BE2C (cell line): Measurements from ENCODE around the gene SLC2A6.

ENCODE experiments used
- DNase-seq: peaks from one replicate; pipeline ENCODE4 v3.0.0-alpha.2; 2020
- H3K27me3 ChIP-seq: fragments of 250-450 bp; sonication (Bioruptor Pico); 2 replicates; pipeline ENCODE4 v1.5.1; 2020; ENCODE audit warnings: mild to moderate bottlenecking
- H3K36me3 ChIP-seq: fragments of 250-450 bp; sonication (Bioruptor Pico); 2 replicates; pipeline ENCODE4 v1.5.1; 2020; ENCODE audit warnings: mild to moderate bottlenecking
- H3K4me1 ChIP-seq: fragments of 250-450 bp; sonication (Bioruptor Pico); 2 replicates; pipeline ENCODE4 v1.5.1; 2020
- H3K4me3 ChIP-seq: 2 replicates; pipeline ENCODE4 v1.5.1; 2011; ENCODE audit warnings: low read depth, low read length
- H3K9me3 ChIP-seq: fragments of 250-450 bp; sonication (Bioruptor Pico); 2 replicates; pipeline ENCODE4 v1.5.1; 2020
- CTCF ChIP-seq: IDR thresholded peaks from 2 replicates; pipeline ENCODE4 v1.5.1; 2012; ENCODE audit warnings: mild to moderate bottlenecking, low read depth, low read length

The SLC2A6 gene

DNA sequence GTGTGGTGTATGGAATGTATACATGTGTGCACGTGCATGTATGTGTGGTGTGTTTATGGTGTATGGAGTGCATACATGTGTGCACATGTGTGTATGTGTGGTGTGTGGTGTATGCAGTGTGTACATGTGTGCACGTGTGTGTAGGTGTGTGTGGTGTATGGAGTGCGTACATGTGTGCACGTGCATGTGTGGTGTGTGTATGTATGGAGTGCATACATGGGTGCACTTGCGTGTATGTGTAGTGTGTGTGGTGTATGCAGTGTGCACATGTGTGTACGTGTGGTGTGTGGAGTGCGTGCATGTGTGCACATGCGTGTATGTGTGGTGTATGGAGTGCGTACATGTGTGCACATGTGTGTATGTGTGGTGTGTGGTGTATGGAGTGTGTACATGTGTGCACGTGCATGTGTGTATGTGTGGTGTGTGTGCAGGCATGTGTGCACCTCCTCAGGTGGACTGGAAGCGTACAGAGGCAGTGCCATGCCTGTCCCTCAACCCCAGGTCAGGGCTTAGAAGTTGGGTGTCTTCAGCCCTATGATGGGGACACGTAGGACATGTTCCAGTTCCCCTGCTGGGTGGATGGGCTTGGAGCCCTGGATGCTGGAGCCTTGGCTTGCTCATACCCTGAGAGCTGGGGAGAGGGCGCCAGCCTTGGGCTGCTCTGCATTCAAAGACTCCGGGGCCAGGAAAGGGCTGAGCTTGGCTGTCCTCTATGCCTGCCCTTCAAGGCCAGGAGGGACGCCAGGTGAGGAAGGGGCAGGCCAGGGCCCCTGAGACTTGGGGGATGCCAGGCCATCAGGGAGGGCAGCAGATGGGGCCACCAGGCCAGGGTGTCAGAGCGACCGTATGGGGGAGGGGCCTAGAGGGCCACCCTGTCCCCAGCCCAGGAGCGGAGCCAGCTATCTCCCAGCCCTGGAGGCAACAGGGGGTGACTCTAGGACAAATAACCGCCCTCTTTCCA lies 33.6 kb upstream of the SLC2A6 start:
- H3K9me3 ChIP-seq = no peaks in the 10 kb centered on the region
- no peaks in the 10 kb centered on the region for H3K36me3 ChIP-seq
- peaks cover 32% of the 10 kb centered on the region for H3K4me1 ChIP-seq
- H3K4me3 ChIP-seq = no peak overlapping the region
- H3K27me3 ChIP-seq = no peaks in the 10 kb centered on the region
- 0 out of 2 replicates have a peak, but pooled peaks have one; percentile 6 for TF ChIP-seq CTCF
- no peak for DNase-seq

DNA sequence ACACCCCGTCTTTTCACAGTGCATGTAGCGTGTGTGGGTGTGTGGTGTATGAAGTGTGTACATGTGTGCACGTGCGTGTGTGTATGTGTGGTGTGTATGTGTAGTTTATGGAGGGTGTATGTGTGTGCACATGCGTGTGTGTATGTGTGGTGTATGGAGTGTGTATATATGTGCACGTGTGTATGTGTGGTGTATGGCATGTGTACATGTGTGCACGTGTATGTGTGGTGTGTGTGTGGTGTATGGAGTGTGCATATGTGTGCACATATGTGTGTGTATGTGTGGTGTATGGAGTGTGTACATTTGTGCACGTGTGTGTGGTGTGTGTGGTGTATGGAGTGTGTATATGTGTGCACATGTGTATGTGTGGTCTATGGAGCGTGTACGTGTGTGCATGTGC lies 32.7 kb upstream of the SLC2A6 start:
- Histone ChIP-seq H3K27me3 (no peaks in the 10 kb centered on the region), H3K36me3 (no peaks in the 10 kb centered on the region), H3K4me3 (no peak overlapping the region), H3K4me1 (peaks cover 32% of the 10 kb centered on the region), H3K9me3 (no peaks in the 10 kb centered on the region)
- TF ChIP-seq CTCF = no peak
- no peak for DNase-seq

DNA sequence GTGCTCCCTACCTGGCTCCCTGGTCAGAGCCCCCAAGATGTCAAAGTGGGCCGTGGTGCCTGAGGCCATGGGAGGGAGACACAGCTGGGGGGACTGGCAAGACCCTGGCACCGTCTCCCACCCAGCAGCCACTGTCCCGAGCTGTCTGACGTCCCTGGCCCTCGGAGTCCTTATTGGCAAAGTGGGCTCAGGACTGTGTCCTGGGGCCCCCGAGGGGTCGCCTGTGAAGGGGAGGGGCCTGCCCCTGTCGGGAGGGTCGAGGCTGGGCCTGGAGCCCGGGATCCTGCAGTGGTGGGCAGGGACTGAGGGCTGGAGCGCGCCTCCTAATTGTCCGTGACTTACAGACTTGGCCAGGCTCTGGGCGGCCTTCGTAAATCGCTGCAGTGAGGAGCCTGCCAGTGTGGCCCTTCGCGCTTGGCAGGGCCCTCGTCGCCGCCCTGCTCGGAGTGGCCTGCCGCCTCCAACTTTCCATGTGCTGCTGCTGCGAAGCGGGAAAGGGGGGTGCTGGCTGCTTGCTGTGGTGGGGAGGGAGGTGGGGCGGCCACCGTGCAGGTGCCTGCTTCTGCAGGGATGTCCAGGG lies 32.1 kb upstream of the SLC2A6 start:
- DNase-seq = no peak
- Histone ChIP-seq H3K27me3 (no peaks in the 10 kb centered on the region), H3K4me3 (no peak overlapping the region), H3K4me1 (peaks cover 32% of the 10 kb centered on the region), H3K36me3 (no peaks in the 10 kb centered on the region), H3K9me3 (no peaks in the 10 kb centered on the region)
- no peak for TF ChIP-seq CTCF

- TF ChIP-seq CTCF = no peak
- H3K9me3 ChIP-seq = no peaks in the 10 kb centered on the region
- DNase-seq = no peak
- peaks cover 23% of the 10 kb centered on the region for H3K4me1 ChIP-seq
- no peaks in the 10 kb centered on the region for H3K27me3 ChIP-seq
- H3K4me3 ChIP-seq = no peak overlapping the region
- H3K36me3 ChIP-seq = no peaks in the 10 kb centered on the region
Measured at GRCh38 chr9:133509179-133510083, 30.5 kb upstream of the SLC2A6 start.

DNA sequence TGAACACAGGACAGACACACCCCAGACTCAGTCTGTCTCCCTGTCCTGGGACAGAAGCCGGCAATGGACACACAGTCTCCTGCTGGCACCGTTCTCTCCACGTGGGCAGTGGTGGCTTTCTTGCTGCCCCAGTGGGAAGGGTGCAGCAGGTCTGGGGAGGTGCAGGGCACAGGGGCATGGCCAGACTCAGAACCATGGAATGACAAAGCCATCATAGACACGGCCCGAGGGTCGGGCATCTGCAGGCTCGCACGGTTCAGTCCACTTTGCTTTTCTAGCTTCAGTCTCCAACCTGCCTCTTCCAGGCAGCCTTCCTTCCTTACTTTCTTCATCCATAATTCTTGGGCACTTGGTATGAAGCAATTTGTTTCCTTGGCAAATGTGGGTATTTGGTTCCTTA lies 29.1 kb upstream of the SLC2A6 start:
- no peak overlapping the region for H3K4me3 ChIP-seq
- DNase-seq = no peak
- no peaks in the 10 kb centered on the region for H3K27me3 ChIP-seq
- peaks cover 18% of the 10 kb centered on the region for H3K4me1 ChIP-seq
- no peaks in the 10 kb centered on the region for H3K36me3 ChIP-seq
- H3K9me3 ChIP-seq = no peaks in the 10 kb centered on the region
- no peak for TF ChIP-seq CTCF
